Measurements from ENCODE around the gene VAT1L.

Gene VAT1L

DNA sequence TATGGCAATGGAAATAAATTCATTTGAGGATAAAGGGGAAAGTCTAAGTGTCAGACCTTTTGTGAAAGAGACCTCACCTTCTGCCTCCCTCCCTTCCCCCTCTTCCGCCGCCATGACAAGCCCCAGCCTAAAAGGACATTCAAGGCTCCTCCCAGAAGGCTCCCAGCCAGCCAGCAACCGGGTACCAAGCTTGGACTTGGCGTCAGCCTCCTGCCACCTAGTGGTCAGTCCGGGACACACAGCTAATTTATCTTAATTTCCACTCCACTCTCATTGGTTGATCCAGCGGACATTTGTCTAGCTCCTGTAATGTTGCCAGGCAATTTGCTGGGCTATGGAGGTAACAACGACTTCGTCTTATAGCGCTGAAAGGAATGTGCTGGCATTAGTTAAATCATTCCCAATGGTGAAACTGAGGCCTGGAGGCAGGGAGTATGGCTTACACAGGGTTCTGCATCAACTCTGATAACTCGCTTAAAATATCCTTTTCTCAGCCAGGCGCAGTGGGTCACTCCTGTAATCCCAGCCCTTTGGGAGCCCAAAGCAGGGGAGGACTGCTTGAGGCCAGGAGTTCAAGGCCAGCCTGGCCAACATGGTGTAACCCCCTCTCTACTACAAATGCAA lies 214.7 kb downstream of the VAT1L start:
- peak; percentile 58 for DNase-seq

DNA sequence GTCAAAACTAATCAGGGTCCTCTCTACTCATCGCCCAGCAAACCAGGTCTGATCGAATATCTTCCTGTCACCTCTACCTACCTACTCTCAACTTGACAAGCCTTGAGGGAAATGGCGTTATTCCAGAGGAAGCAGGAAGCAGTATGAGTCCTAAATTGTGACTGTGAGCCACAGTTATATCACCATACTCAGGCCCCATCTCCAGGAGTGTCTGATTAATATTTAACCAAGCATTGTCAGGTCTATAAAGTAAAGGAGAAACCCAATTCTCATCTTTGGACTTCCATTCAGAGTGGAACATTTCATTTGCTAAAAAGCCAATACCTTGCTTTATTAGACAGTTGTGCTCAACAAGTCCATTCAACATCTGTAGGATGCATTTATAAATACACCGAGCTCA lies 216.2 kb downstream of the VAT1L start:
- DNase-seq, result no peak

DNA sequence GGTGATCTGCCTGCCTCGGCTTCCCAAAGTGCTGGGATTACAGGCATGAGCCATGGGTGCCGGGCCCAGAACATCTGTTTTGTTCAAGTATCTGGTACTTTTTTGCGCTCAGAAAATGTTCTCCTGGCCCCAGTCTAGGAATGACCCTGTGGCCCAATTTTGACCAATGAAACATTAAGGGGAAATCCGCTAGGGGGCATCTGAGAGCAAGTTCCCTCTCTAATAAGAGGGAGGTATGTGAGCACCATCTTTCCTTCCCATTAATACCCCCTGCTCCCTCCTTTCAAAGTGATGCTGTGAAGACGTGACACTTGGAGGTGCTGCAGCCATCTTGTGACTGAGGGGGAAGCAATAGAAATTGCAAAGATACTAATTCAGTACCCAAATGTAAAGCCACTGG lies 217.5 kb downstream of the VAT1L start:
- no peak for DNase-seq

DNA sequence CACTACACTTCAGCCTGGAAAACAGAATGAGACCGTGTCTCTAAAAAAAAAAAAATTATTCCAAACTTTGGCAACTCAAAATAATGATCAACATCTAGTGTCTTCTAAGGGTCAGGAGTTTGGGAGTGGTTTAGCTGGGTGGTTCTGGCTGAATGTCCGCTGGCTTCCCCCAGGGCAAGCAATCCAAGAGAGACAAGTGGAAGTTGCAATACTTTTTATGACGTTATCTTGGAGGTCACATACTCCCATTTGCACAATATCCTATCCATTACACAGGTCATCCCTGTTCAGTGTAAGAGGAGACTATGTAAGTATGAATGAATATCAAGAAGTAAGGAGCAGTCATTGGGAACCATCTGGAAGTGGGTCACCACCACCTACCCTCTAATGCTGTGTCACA lies 218.8 kb downstream of the VAT1L start:
- DNase-seq, result no peak

DNA sequence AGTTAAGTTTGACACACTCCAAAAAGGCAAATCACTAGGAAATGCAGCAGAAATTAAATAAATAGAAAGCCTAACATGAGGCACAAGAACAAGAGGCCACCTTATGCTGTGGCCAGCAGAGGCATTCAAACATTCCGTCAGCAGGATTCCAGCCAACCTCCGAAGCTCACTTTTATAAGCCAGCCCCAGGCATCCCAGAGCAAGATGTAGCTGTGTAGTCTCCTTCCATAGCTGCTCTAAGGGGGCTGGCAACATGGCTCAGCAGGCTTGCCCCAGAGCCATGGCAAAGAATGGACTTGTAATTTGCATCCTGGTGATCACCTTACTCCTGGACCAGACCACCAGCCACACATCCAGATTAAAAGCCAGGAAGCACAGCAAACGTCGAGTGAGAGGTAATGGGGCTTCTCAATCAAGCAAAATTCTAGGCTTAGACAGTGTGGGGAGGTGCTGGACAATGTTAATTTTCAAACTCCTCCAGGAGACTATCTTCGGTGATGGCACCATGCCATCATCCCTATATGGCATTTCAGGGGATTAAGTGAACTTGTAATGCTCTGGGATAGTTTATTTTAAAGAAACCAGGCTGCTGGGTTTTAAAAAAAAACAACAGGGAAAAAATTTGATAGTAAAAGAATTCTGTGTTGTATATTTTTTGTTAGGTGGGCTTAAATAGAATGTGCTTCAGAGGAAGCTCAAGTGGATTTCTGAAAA lies 234.1 kb downstream of the VAT1L start, which contains the start of gene CLEC3A:
Gene CLEC3A (plus strand): TSS at position 202 of the 714 bp plus-strand sequence. CDS start 79 bp downstream, at position 281.
- no peak for DNase-seq

DNA sequence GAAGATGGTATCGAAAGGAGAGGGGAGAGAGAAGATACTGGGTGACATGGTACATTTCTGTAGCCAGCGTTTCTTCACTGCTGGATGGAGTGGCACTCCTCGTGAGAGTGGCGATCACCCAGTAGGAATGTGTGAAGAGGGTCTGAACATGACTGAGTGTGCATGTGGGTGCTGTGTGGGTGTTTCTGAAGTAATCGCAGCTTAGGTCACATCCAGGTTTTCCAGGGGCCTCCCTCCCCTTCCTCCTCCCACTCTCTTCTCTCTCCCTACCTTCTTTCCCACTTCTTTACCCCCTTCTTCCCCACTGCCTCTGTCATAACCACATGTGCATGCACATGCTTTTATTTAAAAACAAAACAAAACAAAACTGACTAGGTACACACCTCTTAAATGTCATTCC lies 235.8 kb downstream of the VAT1L start:
- DNase-seq, result no peak

DNA sequence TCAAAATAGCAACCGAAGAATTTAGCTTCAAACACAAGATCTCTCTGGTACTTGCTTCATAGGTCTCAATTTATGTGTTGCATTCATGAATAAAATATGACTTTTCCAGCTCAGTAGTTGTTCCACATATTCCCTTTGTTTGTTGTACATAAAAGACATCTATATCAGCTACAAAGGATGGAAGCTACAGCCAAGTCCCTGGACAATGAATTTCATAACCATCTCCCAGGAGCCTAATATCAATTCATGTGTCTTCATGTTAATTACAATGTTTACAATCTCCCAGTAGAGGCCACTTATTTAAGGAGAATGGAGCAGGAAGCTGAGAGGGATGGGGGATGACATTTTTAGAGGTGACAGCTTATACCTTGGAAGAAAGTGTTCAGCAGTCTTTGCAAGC lies 237.3 kb downstream of the VAT1L start:
- no peak for DNase-seq

DNA sequence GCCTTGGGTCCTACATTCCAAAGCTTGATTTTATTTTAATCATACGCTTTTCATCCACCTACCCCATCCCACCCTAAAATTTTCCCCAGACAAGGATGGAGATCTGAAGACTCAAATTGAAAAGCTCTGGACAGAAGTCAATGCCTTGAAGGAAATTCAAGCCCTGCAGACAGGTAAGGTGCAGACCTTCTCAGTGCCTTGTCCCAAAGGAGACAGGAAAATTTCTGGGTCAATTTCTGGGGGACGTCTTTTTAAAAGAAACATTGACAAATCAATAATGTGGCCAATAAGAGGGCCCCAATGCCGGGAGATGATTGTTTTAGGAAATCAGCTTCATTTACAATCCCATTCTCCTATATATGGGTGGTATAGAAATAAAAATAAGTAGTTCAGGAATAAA lies 239.7 kb downstream of the VAT1L start:
- no peak for DNase-seq

Measured in stimulated activated CD4-positive, alpha-beta T cell treated with anti-CD3 and anti-CD28 coated beads, Interleukin-4, amount 100 ng/mL, for 1 hour (primary cell).